ENCODE data around the gene EWSR1.

GRCh38 chr22:29327089-29327764, 59.2 kb downstream of the EWSR1 start:
- TF ChIP-seq, protein P1, sequence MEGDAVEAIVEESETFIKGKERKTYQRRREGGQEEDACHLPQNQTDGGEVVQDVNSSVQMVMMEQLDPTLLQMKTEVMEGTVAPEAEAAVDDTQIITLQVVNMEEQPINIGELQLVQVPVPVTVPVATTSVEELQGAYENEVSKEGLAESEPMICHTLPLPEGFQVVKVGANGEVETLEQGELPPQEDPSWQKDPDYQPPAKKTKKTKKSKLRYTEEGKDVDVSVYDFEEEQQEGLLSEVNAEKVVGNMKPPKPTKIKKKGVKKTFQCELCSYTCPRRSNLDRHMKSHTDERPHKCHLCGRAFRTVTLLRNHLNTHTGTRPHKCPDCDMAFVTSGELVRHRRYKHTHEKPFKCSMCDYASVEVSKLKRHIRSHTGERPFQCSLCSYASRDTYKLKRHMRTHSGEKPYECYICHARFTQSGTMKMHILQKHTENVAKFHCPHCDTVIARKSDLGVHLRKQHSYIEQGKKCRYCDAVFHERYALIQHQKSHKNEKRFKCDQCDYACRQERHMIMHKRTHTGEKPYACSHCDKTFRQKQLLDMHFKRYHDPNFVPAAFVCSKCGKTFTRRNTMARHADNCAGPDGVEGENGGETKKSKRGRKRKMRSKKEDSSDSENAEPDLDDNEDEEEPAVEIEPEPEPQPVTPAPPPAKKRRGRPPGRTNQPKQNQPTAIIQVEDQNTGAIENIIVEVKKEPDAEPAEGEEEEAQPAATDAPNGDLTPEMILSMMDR (IDR thresholded peaks at IDR 0.05): no peak
- no peak for TF ChIP-seq EZH2 (IDR thresholded peaks at IDR 0.05; ENCODE audit: borderline replicate concordance, insufficient read depth, low read depth, low read length, poor library complexity, severe bottlenecking)

All from B cell (primary cell).